ENCODE measurements around the gene CDH18. TPM values are rescaled to one million over a fixed set of nuclear protein-coding genes. Genes with fewer than 3 reads are reported as not detected.

CDH18 gene
- total and polyA plus RNA-seq, 4 donors, result not detected

GRCh38 chr5:19497229-19497815 lies 490.7 kb downstream of the CDH18 start:
- intact Hi-C loops (cut with DNase I), result no loop called here
- Histone ChIP-seq H3K9me3 (ENCODE audit: control insufficient read depth, low read length) (no peaks in the 10 kb centered on the region), H3K4me3 (ENCODE audit: low read length in 2 of 2) (no peak overlapping the region), H3K27ac (ENCODE audit: low read depth in 1 of 2, low read length in 2 of 2) (no peak overlapping the region), H3K4me1 (ENCODE audit: control insufficient read depth in 1 of 2, insufficient read depth in 2 of 2, low read length in 2 of 2) (no peaks in the 10 kb centered on the region), H3K36me3 (ENCODE audit: control insufficient read depth in 1 of 2, insufficient read depth in 2 of 2, low read length in 1 of 2) (no peaks in the 10 kb centered on the region), H3K27me3 (ENCODE audit: control insufficient read depth in 1 of 2, insufficient read depth in 2 of 2, low read length in 1 of 2) (no peaks in the 10 kb centered on the region)
- WGBS, 2 donors, result 56 to 73% methylated on average over 3 of the region's 3 CpGs
- DNase-seq (no peak), ATAC-seq (ENCODE audit: low FRiP score) (no peak)

- H3K4me3 ChIP-seq (ENCODE audit: low read length in 2 of 2), result no peak overlapping the region
- no peaks in the 10 kb centered on the region for H3K9me3 ChIP-seq (ENCODE audit: control insufficient read depth, low read length)
- no peak for DNase-seq
- intact Hi-C loops (cut with DNase I), result no loop called here
- WGBS, 2 donors, result 63 to 64% methylated on average over 2 of the region's 2 CpGs
- ATAC-seq (ENCODE audit: low FRiP score), result no peak
- no peaks in the 10 kb centered on the region for H3K4me1 ChIP-seq (ENCODE audit: control insufficient read depth in 1 of 2, insufficient read depth in 2 of 2, low read length in 2 of 2)
- no peaks in the 10 kb centered on the region for H3K36me3 ChIP-seq (ENCODE audit: control insufficient read depth in 1 of 2, insufficient read depth in 2 of 2, low read length in 1 of 2)
- H3K27me3 ChIP-seq (ENCODE audit: control insufficient read depth in 1 of 2, insufficient read depth in 2 of 2, low read length in 1 of 2), result no peaks in the 10 kb centered on the region
- H3K27ac ChIP-seq (ENCODE audit: low read depth in 1 of 2, low read length in 2 of 2), result no peak overlapping the region
Measured at GRCh38 chr5:19496056-19496455, 491.9 kb downstream of the CDH18 start.

GRCh38 chr5:19492861-19493260 lies 495.1 kb downstream of the CDH18 start:
- 39 to 44% methylated on average over 1 of the region's 1 CpG for WGBS, 2 donors
- intact Hi-C loops (cut with DNase I), result no loop called here
- no peaks in the 10 kb centered on the region for H3K9me3 ChIP-seq (ENCODE audit: control insufficient read depth, low read length)

GRCh38 chr5:19488786-19489185 lies 499.2 kb downstream of the CDH18 start:
- Histone ChIP-seq H3K27ac (ENCODE audit: low read depth in 1 of 2, low read length in 2 of 2) (no peak overlapping the region), H3K9me3 (ENCODE audit: control insufficient read depth, low read length) (no peaks in the 10 kb centered on the region), H3K4me3 (ENCODE audit: low read length in 2 of 2) (no peak overlapping the region), H3K36me3 (ENCODE audit: control insufficient read depth in 1 of 2, insufficient read depth in 2 of 2, low read length in 1 of 2) (no peaks in the 10 kb centered on the region), H3K27me3 (ENCODE audit: control insufficient read depth in 1 of 2, insufficient read depth in 2 of 2, low read length in 1 of 2) (no peaks in the 10 kb centered on the region), H3K4me1 (ENCODE audit: control insufficient read depth in 1 of 2, insufficient read depth in 2 of 2, low read length in 2 of 2) (no peaks in the 10 kb centered on the region)
- DNase-seq, result no peak
- intact Hi-C loops (cut with DNase I), result no loop called here
- 83 to 87% methylated on average over 3 of the region's 3 CpGs for WGBS, 2 donors
- ATAC-seq (ENCODE audit: low FRiP score), result no peak

More at GRCh38 chr5:19492861-19493260, 495.1 kb downstream of the CDH18 start:
- no peaks in the 10 kb centered on the region for H3K36me3 ChIP-seq (ENCODE audit: control insufficient read depth in 1 of 2, insufficient read depth in 2 of 2, low read length in 1 of 2)
- DNase-seq, result no peak
- no peaks in the 10 kb centered on the region for H3K4me1 ChIP-seq (ENCODE audit: control insufficient read depth in 1 of 2, insufficient read depth in 2 of 2, low read length in 2 of 2)
- no peaks in the 10 kb centered on the region for H3K27me3 ChIP-seq (ENCODE audit: control insufficient read depth in 1 of 2, insufficient read depth in 2 of 2, low read length in 1 of 2)
- no peak for ATAC-seq (ENCODE audit: low FRiP score)
- no peak overlapping the region for H3K4me3 ChIP-seq (ENCODE audit: low read length in 2 of 2)
- H3K27ac ChIP-seq (ENCODE audit: low read depth in 1 of 2, low read length in 2 of 2), result no peak overlapping the region

- Histone ChIP-seq H3K9me3 (ENCODE audit: control insufficient read depth, low read length) (no peaks in the 10 kb centered on the region), H3K36me3 (ENCODE audit: control insufficient read depth in 1 of 2, insufficient read depth in 2 of 2, low read length in 1 of 2) (no peaks in the 10 kb centered on the region), H3K27me3 (ENCODE audit: control insufficient read depth in 1 of 2, insufficient read depth in 2 of 2, low read length in 1 of 2) (no peaks in the 10 kb centered on the region), H3K4me3 (ENCODE audit: low read length in 2 of 2) (no peak overlapping the region), H3K27ac (ENCODE audit: low read depth in 1 of 2, low read length in 2 of 2) (no peak overlapping the region), H3K4me1 (ENCODE audit: control insufficient read depth in 1 of 2, insufficient read depth in 2 of 2, low read length in 2 of 2) (no peaks in the 10 kb centered on the region)
- intact Hi-C loops (cut with DNase I), result no loop called here
- no peak for ATAC-seq (ENCODE audit: low FRiP score)
- DNase-seq, result no peak
Measured at GRCh38 chr5:19487480-19487879, 500.5 kb downstream of the CDH18 start.

- Histone ChIP-seq H3K4me1 (ENCODE audit: control insufficient read depth in 1 of 2, insufficient read depth in 2 of 2, low read length in 2 of 2) (no peaks in the 10 kb centered on the region), H3K27me3 (ENCODE audit: control insufficient read depth in 1 of 2, insufficient read depth in 2 of 2, low read length in 1 of 2) (no peaks in the 10 kb centered on the region), H3K4me3 (ENCODE audit: low read length in 2 of 2) (no peak overlapping the region), H3K36me3 (ENCODE audit: control insufficient read depth in 1 of 2, insufficient read depth in 2 of 2, low read length in 1 of 2) (no peaks in the 10 kb centered on the region), H3K9me3 (ENCODE audit: control insufficient read depth, low read length) (no peaks in the 10 kb centered on the region), H3K27ac (ENCODE audit: low read depth in 1 of 2, low read length in 2 of 2) (no peak overlapping the region)
- intact Hi-C loops (cut with DNase I), result no loop called here
- ATAC-seq (ENCODE audit: low FRiP score), result no peak
- WGBS, 2 donors, result 83% methylated on average over 5 of the region's 5 CpGs
- DNase-seq, result no peak
Measured at GRCh38 chr5:19479562-19479961, 508.4 kb downstream of the CDH18 start.

GRCh38 chr5:19462019-19462418 lies 526.0 kb downstream of the CDH18 start:
- ATAC-seq (ENCODE audit: low FRiP score) (no peak), DNase-seq (no peak)
- no peak overlapping the region for H3K4me3 ChIP-seq (ENCODE audit: low read length in 2 of 2)
- H3K4me1 ChIP-seq (ENCODE audit: control insufficient read depth in 1 of 2, insufficient read depth in 2 of 2, low read length in 2 of 2), result no peaks in the 10 kb centered on the region
- H3K36me3 ChIP-seq (ENCODE audit: control insufficient read depth in 1 of 2, insufficient read depth in 2 of 2, low read length in 1 of 2), result no peaks in the 10 kb centered on the region
- H3K27me3 ChIP-seq (ENCODE audit: control insufficient read depth in 1 of 2, insufficient read depth in 2 of 2, low read length in 1 of 2), result no peaks in the 10 kb centered on the region
- intact Hi-C loops (cut with DNase I), result no loop called here
- 44 to 54% methylated on average over 1 of the region's 1 CpG for WGBS, 2 donors
- H3K27ac ChIP-seq (ENCODE audit: low read depth in 1 of 2, low read length in 2 of 2), result no peak overlapping the region
- no peaks in the 10 kb centered on the region for H3K9me3 ChIP-seq (ENCODE audit: control insufficient read depth, low read length)

- Histone ChIP-seq H3K27ac (ENCODE audit: low read depth in 1 of 2, low read length in 2 of 2) (no peak overlapping the region), H3K4me1 (ENCODE audit: control insufficient read depth in 1 of 2, insufficient read depth in 2 of 2, low read length in 2 of 2) (no peaks in the 10 kb centered on the region), H3K27me3 (ENCODE audit: control insufficient read depth in 1 of 2, insufficient read depth in 2 of 2, low read length in 1 of 2) (no peaks in the 10 kb centered on the region), H3K4me3 (ENCODE audit: low read length in 2 of 2) (no peak overlapping the region), H3K36me3 (ENCODE audit: control insufficient read depth in 1 of 2, insufficient read depth in 2 of 2, low read length in 1 of 2) (no peaks in the 10 kb centered on the region), H3K9me3 (ENCODE audit: control insufficient read depth, low read length) (no peaks in the 10 kb centered on the region)
- intact Hi-C loops (cut with DNase I), result no loop called here
- DNase-seq, result no peak
- no peak for ATAC-seq (ENCODE audit: low FRiP score)
- 79 to 82% methylated on average over 3 of the region's 3 CpGs for WGBS, 2 donors
Measured at GRCh38 chr5:19424506-19424905, 563.5 kb downstream of the CDH18 start.
